ENCODE data around the gene VSIG10.

Gene VSIG10

GRCh38 chr12:118053071-118053985 is 50.5 kb downstream of the VSIG10 start:
- no CpG with 5 or more reads among the region's 10 CpGs for WGBS, 2 donors (ENCODE audit: extremely low coverage in 2 of 2, insufficient read length in 2 of 2, insufficient replicate concordance in 1 of 2)
- DNase-seq (ENCODE audit: low spot score) = no peak
- H3K27me3 ChIP-seq (ENCODE audit: control insufficient read depth in 3 of 3, insufficient read depth in 3 of 3, low read depth in 1 of 3, low read length in 3 of 3) = no peaks in the 10 kb centered on the region

GRCh38 chr12:118052324-118053070 is 51.3 kb downstream of the VSIG10 start:
- Histone ChIP-seq H3K27ac (replicated peaks; ENCODE audit: low read length) (no peak overlapping the region), H2AFZ (ENCODE audit: low read length) (no peak overlapping the region), H3K18ac (ENCODE audit: low read length) (no peak overlapping the region), H2BK5ac (ENCODE audit: low read length) (no peak overlapping the region), H2BK12ac (ENCODE audit: low read length) (no peak overlapping the region), H2BK120ac (ENCODE audit: low read depth, low read length) (no peak overlapping the region), H4K8ac (ENCODE audit: low read depth, low read length) (no peak overlapping the region), H3K9me3 (replicated peaks in 1 of 2; ENCODE audit: control insufficient read depth in 2 of 2, insufficient read depth in 1 of 2, low read depth in 1 of 2, low read length in 2 of 2) (no peaks in the 10 kb centered on the region), H3K27me3 (ENCODE audit: control insufficient read depth in 3 of 3, insufficient read depth in 3 of 3, low read depth in 1 of 3, low read length in 3 of 3) (no peaks in the 10 kb centered on the region), H3K4me2 (ENCODE audit: insufficient read depth, low read length, poor library complexity, severe bottlenecking) (no peak overlapping the region), H3K4me3 (ENCODE audit: low read length in 2 of 2) (no peak overlapping the region), H3K4me1 (ENCODE audit: control insufficient read depth in 2 of 2, insufficient read depth in 1 of 2, low read depth in 1 of 2, low read length in 2 of 2) (peaks cover 0 to 4% of the 10 kb centered on the region in 2 donors), H3K9ac (ENCODE audit: low read depth, low read length, poor library complexity) (no peak overlapping the region), H4K91ac (ENCODE audit: low read depth, low read length, poor library complexity) (no peak overlapping the region), H3K23ac (ENCODE audit: low read depth, low read length, poor library complexity) (no peak overlapping the region), H3K79me1 (ENCODE audit: low read depth, low read length) (peaks cover 1% of the 10 kb centered on the region), H2BK15ac (ENCODE audit: low read length) (no peak overlapping the region), H2AK5ac (ENCODE audit: low read depth, low read length) (no peak overlapping the region), H3K14ac (ENCODE audit: low read length) (no peak overlapping the region), H3K4ac (ENCODE audit: low read length) (no peak overlapping the region), H3K36me3 (replicated peaks in 1 of 2; ENCODE audit: control insufficient read depth in 2 of 2, insufficient read depth in 2 of 2, low read length in 2 of 2) (peaks cover 2 to 56% of the 10 kb centered on the region in 2 donors)
- DNase-seq (ENCODE audit: low spot score) = no peak
- WGBS, 2 donors (ENCODE audit: extremely low coverage in 2 of 2, insufficient read length in 2 of 2, insufficient replicate concordance in 1 of 2) = no CpG with 5 or more reads among the region's 14 CpGs

More at GRCh38 chr12:118053071-118053985, 50.5 kb downstream of the VSIG10 start:
- Histone ChIP-seq H2BK5ac (ENCODE audit: low read length) (no peak overlapping the region), H3K4ac (ENCODE audit: low read length) (no peak overlapping the region), H3K23ac (ENCODE audit: low read depth, low read length, poor library complexity) (no peak overlapping the region), H3K14ac (ENCODE audit: low read length) (no peak overlapping the region), H3K4me1 (ENCODE audit: control insufficient read depth in 2 of 2, insufficient read depth in 1 of 2, low read depth in 1 of 2, low read length in 2 of 2) (peaks cover 0 to 4% of the 10 kb centered on the region in 2 donors), H4K91ac (ENCODE audit: low read depth, low read length, poor library complexity) (no peak overlapping the region), H3K9ac (ENCODE audit: low read depth, low read length, poor library complexity) (no peak overlapping the region), H3K18ac (ENCODE audit: low read length) (no peak overlapping the region), H4K8ac (ENCODE audit: low read depth, low read length) (no peak overlapping the region), H2BK12ac (ENCODE audit: low read length) (no peak overlapping the region), H3K27ac (replicated peaks; ENCODE audit: low read length) (no peak overlapping the region), H3K4me3 (ENCODE audit: low read length in 2 of 2) (no peak overlapping the region), H3K79me1 (ENCODE audit: low read depth, low read length) (peaks cover 1% of the 10 kb centered on the region), H2BK120ac (ENCODE audit: low read depth, low read length) (no peak overlapping the region), H3K9me3 (replicated peaks in 1 of 2; ENCODE audit: control insufficient read depth in 2 of 2, insufficient read depth in 1 of 2, low read depth in 1 of 2, low read length in 2 of 2) (no peaks in the 10 kb centered on the region), H2BK15ac (ENCODE audit: low read length) (no peak overlapping the region), H2AFZ (ENCODE audit: low read length) (no peak overlapping the region), H3K36me3 (replicated peaks in 1 of 2; ENCODE audit: control insufficient read depth in 2 of 2, insufficient read depth in 2 of 2, low read length in 2 of 2) (peaks cover 2 to 49% of the 10 kb centered on the region in 2 donors), H2AK5ac (ENCODE audit: low read depth, low read length) (no peak overlapping the region), H3K4me2 (ENCODE audit: insufficient read depth, low read length, poor library complexity, severe bottlenecking) (no peak overlapping the region)

- Histone ChIP-seq H3K36me3 (replicated peaks in 1 of 2; ENCODE audit: control insufficient read depth in 2 of 2, insufficient read depth in 2 of 2, low read length in 2 of 2) (peaks cover 2 to 68% of the 10 kb centered on the region in 2 donors), H3K27me3 (ENCODE audit: control insufficient read depth in 3 of 3, insufficient read depth in 3 of 3, low read depth in 1 of 3, low read length in 3 of 3) (no peaks in the 10 kb centered on the region), H3K23ac (ENCODE audit: low read depth, low read length, poor library complexity) (no peak overlapping the region), H3K79me1 (ENCODE audit: low read depth, low read length) (peaks cover 1% of the 10 kb centered on the region), H3K14ac (ENCODE audit: low read length) (no peak overlapping the region), H2BK120ac (ENCODE audit: low read depth, low read length) (no peak overlapping the region), H3K18ac (ENCODE audit: low read length) (no peak overlapping the region), H3K4me3 (ENCODE audit: low read length in 2 of 2) (no peak overlapping the region), H2BK15ac (ENCODE audit: low read length) (no peak overlapping the region), H2BK12ac (ENCODE audit: low read length) (no peak overlapping the region), H2AFZ (ENCODE audit: low read length) (no peak overlapping the region), H3K4me2 (ENCODE audit: insufficient read depth, low read length, poor library complexity, severe bottlenecking) (no peak overlapping the region), H3K4ac (ENCODE audit: low read length) (no peak overlapping the region), H2AK5ac (ENCODE audit: low read depth, low read length) (no peak overlapping the region), H2BK5ac (ENCODE audit: low read length) (no peak overlapping the region), H4K91ac (ENCODE audit: low read depth, low read length, poor library complexity) (no peak overlapping the region), H3K9me3 (replicated peaks in 1 of 2; ENCODE audit: control insufficient read depth in 2 of 2, insufficient read depth in 1 of 2, low read depth in 1 of 2, low read length in 2 of 2) (no peaks in the 10 kb centered on the region), H3K9ac (ENCODE audit: low read depth, low read length, poor library complexity) (no peak overlapping the region), H4K8ac (ENCODE audit: low read depth, low read length) (no peak overlapping the region), H3K27ac (replicated peaks; ENCODE audit: low read length) (no peak overlapping the region), H3K4me1 (ENCODE audit: control insufficient read depth in 2 of 2, insufficient read depth in 1 of 2, low read depth in 1 of 2, low read length in 2 of 2) (peaks cover 0 to 4% of the 10 kb centered on the region in 2 donors)
- WGBS, 2 donors (ENCODE audit: extremely low coverage in 2 of 2, insufficient read length in 2 of 2, insufficient replicate concordance in 1 of 2) = no CpG with 5 or more reads among the region's 12 CpGs
- no peak for DNase-seq (ENCODE audit: low spot score)
These were observed 52.6 kb downstream of the VSIG10 start for GRCh38 chr12:118050972-118051910.

Measured in neuronal stem cell (in vitro differentiated cells).